Neuronal stem cell (in vitro differentiated cells): ENCODE data around the gene SETD7.

Experiments used
- DNase-seq: peaks from one replicate; pipeline ENCODE4 v3.0.0-alpha.2; 2013; ENCODE audit warnings: low spot score
- H2AFZ ChIP-seq: one replicate; pipeline ENCODE4 v1.6.1; 2013; ENCODE audit warnings: mild to moderate bottlenecking, low read length, inconsistent platforms
- H2AK5ac ChIP-seq: 2 replicates; pipeline ENCODE4 v1.6.1; 2013; ENCODE audit warnings: low read depth, mild to moderate bottlenecking, inconsistent platforms, low read length, moderate library complexity, mixed read lengths
- H2BK120ac ChIP-seq: 2 replicates; pipeline ENCODE4 v1.6.1; 2013; ENCODE audit warnings: low read depth, mild to moderate bottlenecking, inconsistent platforms, low read length, moderate library complexity, mixed read lengths
- H2BK12ac ChIP-seq: one replicate; pipeline ENCODE4 v1.6.1; 2013; ENCODE audit warnings: low read length, inconsistent platforms
- H2BK15ac ChIP-seq: 2 replicates; pipeline ENCODE4 v1.6.1; 2013; ENCODE audit warnings: mild to moderate bottlenecking, low read length, inconsistent platforms, mixed read lengths
- H2BK5ac ChIP-seq: one replicate; pipeline ENCODE4 v1.6.1; 2013; ENCODE audit warnings: inconsistent platforms, mild to moderate bottlenecking, low read length, moderate library complexity
- H3K14ac ChIP-seq: one replicate; pipeline ENCODE4 v1.6.1; 2013; ENCODE audit warnings: low read length, inconsistent platforms
- H3K18ac ChIP-seq: 2 replicates; pipeline ENCODE4 v1.6.1; 2013; ENCODE audit warnings: low read length, inconsistent platforms
- H3K23ac ChIP-seq: 2 replicates; pipeline ENCODE4 v1.6.1; 2013; ENCODE audit warnings: low read depth, mild to moderate bottlenecking, mixed read lengths, low read length, inconsistent platforms; ENCODE audit not compliant: poor library complexity
- H3K27ac ChIP-seq: replicated peaks from 3 replicates; pipeline ENCODE4 v1.5.1; 2013; ENCODE audit warnings: low read length, inconsistent platforms
- H3K27me3 ChIP-seq, 3 experiments: 2 replicates each; pipeline ENCODE4 v1.6.1; 2013; ENCODE audit warnings: low read length in 3 of 3, mild to moderate bottlenecking in 2 of 3, inconsistent platforms in 1 of 3, low read depth in 1 of 3, mixed read lengths in 1 of 3, moderate library complexity in 1 of 3; ENCODE audit not compliant: control insufficient read depth in 3 of 3, insufficient read depth in 3 of 3
- H3K36me3 ChIP-seq, 2 donors: replicated peaks in 1 of 2; 2 replicates each; pipeline ENCODE4 v1.6.1; 2013; ENCODE audit warnings: low read length in 2 of 2; ENCODE audit not compliant: control insufficient read depth in 2 of 2, insufficient read depth in 2 of 2
- H3K4ac ChIP-seq: 2 replicates; pipeline ENCODE4 v1.6.1; 2013; ENCODE audit warnings: inconsistent platforms, mild to moderate bottlenecking, low read length, moderate library complexity
- H3K4me1 ChIP-seq, 2 donors: 1 replicate in 1 of 2; 2 replicates in 1 of 2; pipeline ENCODE4 v1.6.1; 2013; ENCODE audit warnings: low read length in 2 of 2, low read depth in 1 of 2; ENCODE audit not compliant: control insufficient read depth in 2 of 2, insufficient read depth in 1 of 2
- H3K4me2 ChIP-seq: one replicate; pipeline ENCODE4 v1.6.1; 2013; ENCODE audit warnings: mild to moderate bottlenecking, low read length, inconsistent platforms; ENCODE audit not compliant: insufficient read depth, poor library complexity, severe bottlenecking
- H3K4me3 ChIP-seq, 2 donors: 2 replicates each; pipeline ENCODE4 v1.5.1; 2013; ENCODE audit warnings: low read length in 2 of 2, mild to moderate bottlenecking in 2 of 2, inconsistent platforms in 1 of 2, moderate library complexity in 1 of 2
- H3K79me1 ChIP-seq: one replicate; pipeline ENCODE4 v1.6.1; 2013; ENCODE audit warnings: low read depth, mild to moderate bottlenecking, inconsistent platforms, low read length, moderate library complexity
- H3K9ac ChIP-seq: one replicate; pipeline ENCODE4 v1.6.1; 2013; ENCODE audit warnings: mild to moderate bottlenecking, low read depth, low read length, inconsistent platforms; ENCODE audit not compliant: poor library complexity
- H3K9me3 ChIP-seq, 2 donors: replicated peaks in 1 of 2; 2 replicates each; pipeline versions ENCODE3 to v1.6.1; 2013; ENCODE audit warnings: low read length in 2 of 2, mild to moderate bottlenecking in 2 of 2, inconsistent platforms in 1 of 2, low read depth in 1 of 2, mixed read lengths in 1 of 2, moderate library complexity in 1 of 2; ENCODE audit not compliant: control insufficient read depth in 2 of 2, insufficient read depth in 1 of 2
- H4K8ac ChIP-seq: one replicate; pipeline ENCODE4 v1.6.1; 2013; ENCODE audit warnings: low read depth, mild to moderate bottlenecking, inconsistent platforms, low read length, moderate library complexity
- H4K91ac ChIP-seq: one replicate; pipeline ENCODE4 v1.6.1; 2013; ENCODE audit warnings: low read length, low read depth, mild to moderate bottlenecking, inconsistent platforms; ENCODE audit not compliant: poor library complexity
- WGBS, 2 donors: extraction: QIAGEN DNeasy Blood & Tissue Kit; methylation state at CpG; one replicate each; pipeline ENCODE4 v1.1.7; 2013; ENCODE audit warnings: missing lambda C conversion rate in 2 of 2, mixed read lengths in 1 of 2; ENCODE audit not compliant: insufficient read length in 2 of 2, insufficient replicate concordance in 1 of 2; ENCODE audit errors: extremely low coverage in 2 of 2; 5-methylcytosine and 5-hydroxymethylcytosine counted together

The SETD7 gene

GRCh38 chr4:139528377-139529005, 27.5 kb downstream of the SETD7 start:
- Histone ChIP-seq H3K4me2 (no peak overlapping the region), H3K18ac (no peak overlapping the region), H2BK15ac (no peak overlapping the region), H3K23ac (no peak overlapping the region), H3K4ac (no peak overlapping the region), H3K9ac (no peak overlapping the region), H3K4me3 (no peak overlapping the region), H3K27me3 (no peaks in the 10 kb centered on the region), H2BK120ac (no peak overlapping the region), H3K4me1 (peaks cover 0 to 9% of the 10 kb centered on the region in 2 donors), H2AK5ac (no peak overlapping the region), H3K9me3 (no peaks in the 10 kb centered on the region), H4K91ac (no peak overlapping the region), H3K36me3 (peaks cover 7 to 81% of the 10 kb centered on the region in 2 donors), H3K27ac (no peak overlapping the region), H2BK5ac (no peak overlapping the region), H3K79me1 (no peaks in the 10 kb centered on the region), H2BK12ac (no peak overlapping the region), H2AFZ (no peak overlapping the region), H4K8ac (no peak overlapping the region), H3K14ac (peak overlapping the region; percentile 15)
- DNase-seq: no peak
- WGBS, 2 donors: no CpG with 5 or more reads among the region's 2 CpGs

GRCh38 chr4:139526928-139527327, 29.1 kb downstream of the SETD7 start:
- WGBS, 2 donors: no CpG with 5 or more reads among the region's 2 CpGs
- Histone ChIP-seq H2BK12ac (no peak overlapping the region), H3K4me3 (no peak overlapping the region), H3K27me3 (no peaks in the 10 kb centered on the region), H3K4me1 (peaks cover 7% of the 10 kb centered on the region in 2 donors), H3K23ac (no peak overlapping the region), H4K91ac (no peak overlapping the region), H2BK120ac (no peak overlapping the region), H2BK15ac (no peak overlapping the region), H3K14ac (no peak overlapping the region), H3K9me3 (no peaks in the 10 kb centered on the region), H2AFZ (no peak overlapping the region), H4K8ac (no peak overlapping the region), H2AK5ac (no peak overlapping the region), H3K4me2 (no peak overlapping the region), H3K9ac (no peak overlapping the region), H2BK5ac (no peak overlapping the region), H3K36me3 (peaks cover 5 to 74% of the 10 kb centered on the region in 2 donors), H3K79me1 (no peaks in the 10 kb centered on the region), H3K27ac (no peak overlapping the region), H3K4ac (no peak overlapping the region), H3K18ac (no peak overlapping the region)
- no peak for DNase-seq

- H3K14ac ChIP-seq: no peak overlapping the region
- no peak overlapping the region for H4K8ac ChIP-seq
- H3K9ac ChIP-seq: no peak overlapping the region
- no peak overlapping the region for H2BK15ac ChIP-seq
- H3K4me3 ChIP-seq: no peak overlapping the region
- H3K4ac ChIP-seq: no peak overlapping the region
- no peak overlapping the region for H2AK5ac ChIP-seq
- no peak overlapping the region for H2BK5ac ChIP-seq
- H3K18ac ChIP-seq: no peak overlapping the region
- no peak overlapping the region for H4K91ac ChIP-seq
- WGBS, 2 donors: no CpG with 5 or more reads among the region's 2 CpGs
- no peaks in the 10 kb centered on the region for H3K27me3 ChIP-seq
- H2BK120ac ChIP-seq: no peak overlapping the region
- no peaks in the 10 kb centered on the region for H3K79me1 ChIP-seq
- no peaks in the 10 kb centered on the region for H3K9me3 ChIP-seq
- no peak for DNase-seq
- peaks cover 9 to 74% of the 10 kb centered on the region in 2 donors for H3K36me3 ChIP-seq
- no peak overlapping the region for H3K23ac ChIP-seq
- H3K4me1 ChIP-seq: peaks cover 7 to 12% of the 10 kb centered on the region in 2 donors
- no peak overlapping the region for H3K27ac ChIP-seq
- no peak overlapping the region for H3K4me2 ChIP-seq
- no peak overlapping the region for H2BK12ac ChIP-seq
- no peak overlapping the region for H2AFZ ChIP-seq
Measured at GRCh38 chr4:139525414-139525813, 30.6 kb downstream of the SETD7 start.

DNA sequence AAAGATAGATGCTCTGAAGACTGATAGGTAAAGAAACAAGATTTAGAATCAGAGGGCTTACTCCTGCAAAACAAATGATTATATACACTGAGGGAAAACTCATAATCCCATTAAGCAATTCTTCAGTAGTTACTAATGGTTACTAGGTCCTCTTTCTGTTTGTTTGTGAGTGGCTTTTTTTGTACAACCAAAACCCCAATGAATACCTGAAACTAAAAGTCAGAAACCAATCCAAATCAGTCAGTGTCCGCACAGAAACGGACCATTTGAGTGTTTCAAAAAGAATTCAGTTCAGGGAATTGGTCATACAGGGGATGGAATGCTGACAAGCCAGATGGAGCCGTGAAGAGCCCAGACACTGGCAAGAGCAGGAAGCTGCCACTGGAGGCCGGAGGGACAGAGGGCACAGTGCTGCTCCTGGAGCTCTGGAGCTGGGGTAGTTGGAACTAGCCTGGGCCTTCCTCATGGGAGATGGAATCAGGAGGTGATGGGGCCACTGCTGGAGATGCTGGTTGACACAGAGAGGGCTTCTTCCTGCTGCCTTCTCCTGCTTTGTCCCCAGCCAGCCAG, 31.9 kb downstream of the SETD7 start:
- Histone ChIP-seq H3K27me3 (no peaks in the 10 kb centered on the region), H4K91ac (no peak overlapping the region), H3K36me3 (peaks cover 9 to 84% of the 10 kb centered on the region in 2 donors), H3K79me1 (no peaks in the 10 kb centered on the region), H3K4me3 (no peak overlapping the region), H2BK120ac (no peak overlapping the region), H4K8ac (no peak overlapping the region), H2BK5ac (no peak overlapping the region), H3K23ac (no peak overlapping the region), H2AK5ac (no peak overlapping the region), H3K4me2 (no peak overlapping the region), H3K4ac (no peak overlapping the region), H2AFZ (no peak overlapping the region), H3K9ac (no peak overlapping the region), H3K9me3 (no peaks in the 10 kb centered on the region), H2BK12ac (no peak overlapping the region), H3K4me1 (peaks cover 7 to 12% of the 10 kb centered on the region in 2 donors), H3K14ac (no peak overlapping the region), H2BK15ac (no peak overlapping the region), H3K18ac (no peak overlapping the region), H3K27ac (no peak overlapping the region)
- no peak for DNase-seq
- no CpG with 5 or more reads among the region's 4 CpGs for whole genome bisulfite sequencing, 2 donors
